NCI-H774 (cell line): ENCODE data around the gene SLC24A3.

ENCODE experiments used
- DNase-seq: peaks from one replicate; lab custom pipeline; 2025; lab: John Stamatoyannopoulos, UW

Gene SLC24A3

DNA sequence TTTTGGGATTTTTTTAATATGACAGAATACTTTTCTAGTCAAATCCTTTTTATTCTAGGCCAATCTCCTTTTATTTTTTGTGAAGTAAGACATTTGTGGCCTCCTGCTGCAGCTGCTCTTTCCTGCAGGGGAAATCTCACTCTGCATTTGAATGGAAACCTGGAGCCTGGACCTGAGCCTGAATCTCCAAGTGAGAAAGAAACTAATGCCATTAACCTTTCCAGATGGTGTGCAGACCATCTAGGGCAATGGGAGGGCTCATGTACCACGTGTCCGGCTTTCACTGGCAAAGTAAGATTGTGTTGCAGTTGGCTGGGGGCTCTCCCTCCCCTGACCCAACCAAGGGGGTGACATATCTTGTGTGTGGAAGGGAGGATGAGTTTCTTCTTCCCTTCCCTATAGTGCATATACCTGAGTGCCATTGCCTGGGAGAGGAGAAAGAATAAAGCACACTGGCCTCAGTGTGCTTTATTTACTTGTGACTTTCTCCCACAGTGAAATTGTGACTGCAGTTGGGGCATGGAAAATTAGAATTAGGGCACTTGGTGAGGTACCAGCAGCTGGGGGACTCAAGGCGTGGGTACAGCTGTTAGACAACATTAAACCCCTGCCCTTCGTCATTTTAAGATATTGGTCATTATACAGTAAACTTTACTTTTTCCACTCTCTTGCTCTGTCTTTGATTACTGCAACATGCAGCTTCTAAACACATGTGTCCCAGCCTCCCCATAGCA is 385.8 kb downstream of the SLC24A3 start:
- no peak for DNase-seq

DNA sequence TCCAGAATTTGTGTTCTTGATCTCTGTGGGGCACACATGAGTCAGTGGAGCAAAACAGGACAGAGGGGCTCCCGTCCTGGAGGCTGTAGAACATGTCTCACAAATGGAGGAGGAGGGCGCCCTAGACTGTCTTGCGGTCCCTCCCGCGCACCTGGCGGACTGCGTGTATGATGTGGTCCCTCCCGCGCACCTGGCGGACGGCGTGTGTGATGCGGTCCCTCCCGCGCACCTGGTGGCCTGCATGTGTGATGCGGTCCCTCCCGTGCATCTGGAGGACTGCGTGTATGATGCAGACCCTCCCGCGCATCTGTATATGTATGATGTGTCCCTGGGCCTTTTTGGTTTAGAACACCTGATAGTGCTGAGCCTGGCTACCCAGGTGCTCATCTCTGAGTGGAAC is 386.8 kb downstream of the SLC24A3 start:
- DNase-seq = no peak

DNA sequence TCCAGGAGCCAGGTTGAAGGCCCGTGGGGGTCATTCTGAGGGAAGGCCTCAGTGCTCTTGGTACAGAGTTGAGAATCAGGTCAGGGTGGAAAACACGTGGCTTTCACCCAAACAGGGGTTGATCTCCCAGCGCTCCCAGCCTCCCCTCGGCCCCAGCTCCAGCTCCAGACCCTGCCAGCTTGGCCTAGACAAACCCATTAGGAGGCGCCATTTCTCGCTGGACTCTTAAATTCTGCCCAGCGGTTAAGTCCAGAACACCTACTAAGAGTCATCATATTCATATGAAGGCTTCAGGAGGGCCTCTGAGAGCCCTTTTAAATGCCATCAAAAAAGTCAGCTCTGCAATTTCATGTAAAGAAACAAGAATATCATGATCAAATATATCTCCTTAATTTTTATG is 387.6 kb downstream of the SLC24A3 start:
- DNase-seq = no peak

DNA sequence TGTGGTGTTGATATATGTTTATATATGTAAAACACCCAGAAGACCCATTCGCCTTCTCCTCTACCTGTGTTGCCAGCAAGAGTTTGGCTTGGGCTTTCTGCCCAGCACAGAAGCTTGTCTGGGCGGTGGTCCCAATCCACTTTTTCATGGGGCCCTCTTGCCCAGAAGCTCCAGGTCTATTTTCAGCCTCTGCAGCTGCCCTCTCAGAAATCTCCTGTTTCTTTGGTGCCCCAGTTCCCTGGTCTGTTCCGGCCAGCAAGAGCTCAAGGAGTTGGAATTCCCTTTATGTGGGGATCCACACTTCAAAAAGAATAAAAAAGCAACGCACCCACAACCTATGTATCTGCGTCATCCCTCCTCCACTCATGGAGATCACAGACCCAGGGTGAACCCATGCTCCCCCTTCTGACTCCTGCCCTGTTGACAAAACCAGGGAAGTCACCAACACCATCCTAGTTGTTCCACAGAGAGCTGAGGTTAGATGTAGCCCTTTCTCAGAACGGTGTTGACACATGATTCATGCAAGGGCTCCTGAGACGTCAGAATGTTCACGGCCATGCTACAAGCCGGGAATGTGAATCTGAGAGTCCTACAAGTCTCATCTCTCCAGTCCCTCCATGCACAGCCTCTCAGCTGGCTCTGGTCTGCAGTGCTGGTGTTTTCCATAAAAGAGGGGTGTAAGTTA is 388.8 kb downstream of the SLC24A3 start:
- no peak for DNase-seq

DNA sequence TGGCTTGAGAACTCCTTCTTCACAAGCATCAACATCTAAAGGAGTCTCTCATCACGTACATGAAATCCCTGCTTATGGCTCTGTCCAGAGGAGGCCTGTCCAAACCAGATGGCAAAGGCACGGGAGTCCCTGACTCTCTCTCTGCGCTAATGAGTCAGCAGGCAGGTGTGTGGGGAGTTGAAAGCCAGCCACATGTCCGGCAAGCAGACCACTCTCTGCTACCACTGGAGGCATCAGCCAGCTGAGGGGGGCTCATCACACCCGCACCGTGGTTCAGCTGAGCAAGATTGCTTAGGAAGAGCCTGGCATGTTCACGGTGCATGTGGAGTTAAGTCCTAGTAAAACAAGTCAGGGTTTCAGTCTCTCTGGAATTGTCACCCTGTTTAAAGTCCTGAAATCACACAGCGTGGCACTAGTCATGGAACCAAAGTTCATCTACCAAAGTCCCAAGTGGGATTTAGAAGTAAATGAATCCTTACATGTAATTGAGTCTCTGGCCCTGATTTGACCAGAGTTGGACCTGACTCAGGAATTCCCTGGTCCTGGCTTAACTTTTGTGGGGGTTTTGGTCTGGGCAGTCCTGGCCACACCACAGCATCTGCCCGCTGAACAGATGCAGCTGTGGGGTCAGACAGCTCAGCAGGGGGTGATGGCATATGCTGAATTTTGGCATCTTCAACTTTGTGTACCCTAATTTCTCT is 390.4 kb downstream of the SLC24A3 start:
- no peak for DNase-seq

DNA sequence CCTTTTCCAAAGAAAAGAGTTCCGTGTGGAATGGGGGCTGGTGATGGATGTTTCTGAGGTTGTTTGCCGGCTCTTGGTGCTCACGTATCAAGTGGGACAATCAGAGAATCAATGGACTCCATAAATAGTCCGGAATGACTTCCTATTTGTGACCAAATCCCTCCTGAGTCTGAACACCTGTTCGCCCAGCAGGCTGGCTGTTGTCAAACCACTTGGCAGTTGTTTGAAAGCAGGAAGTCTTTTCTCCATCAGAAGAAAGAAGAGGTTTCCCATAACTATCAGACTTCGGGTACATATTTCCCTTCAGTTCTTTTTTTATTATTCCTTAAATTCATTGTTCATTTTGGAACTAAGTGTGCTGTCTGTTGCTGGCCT is 390.9 kb downstream of the SLC24A3 start:
- DNase-seq = peak; percentile 29

DNA sequence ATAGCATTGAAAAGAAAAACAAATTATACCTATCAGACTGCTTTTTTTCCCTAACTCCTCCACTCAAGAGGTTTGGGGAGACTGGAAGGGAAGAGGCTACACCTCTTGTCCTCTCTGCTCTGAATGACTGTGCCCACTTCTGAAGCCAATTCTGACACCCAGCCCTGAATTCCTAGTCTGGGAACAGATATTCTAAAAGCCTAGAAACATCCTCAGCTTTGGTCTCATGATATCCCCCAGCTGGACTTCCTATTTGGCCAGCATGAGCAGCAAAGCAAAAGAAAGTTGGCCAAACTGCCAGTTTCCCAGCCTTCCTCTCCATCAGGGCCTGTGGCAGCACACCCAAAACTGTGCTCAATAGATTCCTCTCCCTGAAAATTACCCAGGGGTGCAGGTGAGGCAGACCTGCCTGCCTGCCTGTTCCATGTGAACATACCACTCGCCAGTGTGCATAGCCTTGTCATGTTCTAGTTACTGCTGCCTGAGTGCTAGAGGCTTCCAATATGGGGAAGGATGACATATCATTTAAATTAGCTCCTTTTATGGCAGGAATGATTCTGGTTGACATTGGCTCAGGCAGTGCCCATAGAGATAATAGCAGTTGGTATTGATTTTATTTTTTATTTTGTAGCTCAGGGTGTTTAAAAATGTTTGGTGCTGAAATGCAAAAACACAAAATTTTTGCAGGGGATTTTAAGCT is 393.5 kb downstream of the SLC24A3 start:
- DNase-seq = no peak

DNA sequence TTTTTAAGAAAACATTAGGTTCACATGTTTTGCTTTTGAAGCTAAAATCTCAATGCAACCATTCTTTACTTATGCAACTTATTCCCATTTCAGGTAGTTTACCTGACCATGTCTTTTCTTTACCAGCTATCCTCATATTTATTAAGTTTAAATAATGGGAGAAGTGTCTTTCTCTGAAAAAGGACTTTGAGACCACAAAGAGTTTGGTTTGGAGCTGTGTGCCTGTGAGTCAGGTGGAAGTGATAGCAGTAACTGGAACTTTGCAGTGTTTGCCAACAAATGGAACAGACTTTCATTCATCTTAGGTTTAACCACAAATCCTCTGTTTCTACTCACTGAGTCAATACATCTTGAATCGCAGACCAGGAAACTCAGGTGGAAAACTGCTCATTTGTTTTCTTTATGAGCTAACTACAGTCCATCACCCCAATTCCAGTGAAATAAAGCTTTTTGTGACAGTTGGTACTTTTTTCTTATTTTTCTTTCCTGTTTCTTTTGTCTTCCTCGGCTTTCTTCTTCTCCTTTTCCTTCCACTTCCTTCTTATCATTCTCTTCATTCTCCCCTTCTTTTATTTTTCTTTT is 397.3 kb downstream of the SLC24A3 start:
- DNase-seq = no peak

DNA sequence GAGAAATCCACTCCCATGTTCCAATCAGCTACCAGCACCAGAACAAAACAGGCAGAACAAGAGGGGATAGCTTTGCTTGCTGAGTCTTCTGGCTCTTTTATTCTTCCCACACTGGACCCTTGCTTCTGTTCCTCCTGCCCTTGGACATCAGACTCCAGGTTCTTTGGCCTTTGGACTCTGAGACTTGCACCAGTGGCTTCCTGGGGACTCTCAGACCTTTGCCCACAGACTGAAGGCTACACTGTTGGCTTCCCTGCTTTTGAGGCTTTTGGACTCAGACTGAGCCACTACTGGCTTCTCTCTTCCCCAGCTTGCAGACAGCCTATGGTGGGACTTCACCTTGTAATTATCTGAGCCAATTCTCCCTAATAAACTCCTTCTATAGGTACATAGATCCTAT is 403.2 kb downstream of the SLC24A3 start:
- no peak for DNase-seq

DNA sequence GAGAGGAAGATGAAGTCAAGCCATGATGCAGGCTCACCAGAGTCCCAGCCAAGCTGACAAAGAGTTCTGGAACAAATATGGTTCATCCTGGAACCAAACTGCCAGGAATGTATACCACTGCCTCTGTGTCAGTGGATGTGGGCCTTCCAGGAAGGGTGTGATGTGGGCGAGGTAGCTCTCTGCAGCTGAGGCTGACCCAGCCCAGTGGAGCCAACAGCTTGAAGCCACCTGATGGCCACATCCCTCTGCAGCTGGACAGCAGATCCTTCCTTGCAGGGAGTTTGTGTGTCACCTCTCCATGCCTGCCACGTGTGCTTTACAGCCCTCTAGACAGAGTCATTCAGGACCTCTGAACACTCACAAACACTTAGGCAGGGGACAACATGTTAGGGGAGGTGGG is 403.6 kb downstream of the SLC24A3 start:
- DNase-seq = no peak

DNA sequence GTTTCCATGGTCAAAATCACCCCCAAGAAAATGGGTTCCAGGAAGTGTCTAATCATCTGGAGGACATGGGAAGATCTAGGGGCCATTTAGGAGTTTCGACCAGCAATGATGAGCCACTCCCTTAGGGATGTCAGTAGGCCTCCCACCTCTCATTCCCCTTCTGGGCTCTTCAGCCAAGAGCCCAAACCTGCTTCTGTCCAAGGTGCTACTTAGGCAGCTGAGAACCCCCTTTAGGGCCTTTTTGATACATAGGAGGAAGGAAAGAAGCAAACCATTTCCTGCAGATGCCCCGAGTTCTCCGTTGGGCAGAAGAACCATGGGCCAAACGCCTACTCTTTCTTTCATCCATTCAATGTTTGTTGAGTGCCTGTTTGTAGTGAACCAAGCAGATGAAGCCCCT is 404.2 kb downstream of the SLC24A3 start:
- DNase-seq = no peak

DNA sequence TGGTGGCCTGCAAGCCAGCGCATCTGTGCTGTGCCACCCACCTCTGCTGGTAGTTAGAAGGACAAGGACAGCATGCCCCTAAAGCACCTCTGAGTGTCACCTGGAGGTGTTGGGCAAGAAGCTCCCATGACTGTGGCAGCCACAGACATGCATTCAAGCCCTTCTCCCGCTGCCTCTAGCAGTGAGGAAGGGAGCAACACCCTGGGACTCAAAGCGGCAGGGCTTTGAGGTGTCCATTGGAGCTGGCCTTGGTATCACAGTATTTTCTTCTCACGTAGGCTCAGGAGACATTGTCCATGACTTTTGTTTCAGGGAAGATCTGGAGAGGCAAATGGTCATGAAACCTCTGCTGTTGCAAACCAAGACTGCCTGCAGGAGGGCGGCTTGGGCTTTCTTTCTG is 404.8 kb downstream of the SLC24A3 start:
- DNase-seq = no peak

DNA sequence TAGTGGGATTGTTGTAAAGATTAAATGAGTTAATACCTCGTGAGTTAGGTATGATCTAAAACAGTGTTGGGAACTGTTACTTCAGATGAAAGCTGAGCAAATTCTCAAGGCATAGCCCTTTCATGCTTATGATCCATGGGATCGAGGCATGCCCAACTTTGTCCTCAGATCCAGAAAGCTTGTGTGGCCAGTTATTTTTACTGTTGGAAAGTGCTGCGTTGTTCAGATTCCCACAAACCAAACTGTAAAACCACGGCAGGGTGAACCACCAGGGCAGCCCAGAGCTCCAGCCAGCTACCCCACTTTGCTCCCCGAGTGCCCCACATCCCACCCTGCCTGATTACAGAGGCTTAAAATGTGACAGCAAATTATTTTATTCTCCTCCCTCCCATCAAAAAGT is 406.3 kb downstream of the SLC24A3 start:
- no peak for DNase-seq

DNA sequence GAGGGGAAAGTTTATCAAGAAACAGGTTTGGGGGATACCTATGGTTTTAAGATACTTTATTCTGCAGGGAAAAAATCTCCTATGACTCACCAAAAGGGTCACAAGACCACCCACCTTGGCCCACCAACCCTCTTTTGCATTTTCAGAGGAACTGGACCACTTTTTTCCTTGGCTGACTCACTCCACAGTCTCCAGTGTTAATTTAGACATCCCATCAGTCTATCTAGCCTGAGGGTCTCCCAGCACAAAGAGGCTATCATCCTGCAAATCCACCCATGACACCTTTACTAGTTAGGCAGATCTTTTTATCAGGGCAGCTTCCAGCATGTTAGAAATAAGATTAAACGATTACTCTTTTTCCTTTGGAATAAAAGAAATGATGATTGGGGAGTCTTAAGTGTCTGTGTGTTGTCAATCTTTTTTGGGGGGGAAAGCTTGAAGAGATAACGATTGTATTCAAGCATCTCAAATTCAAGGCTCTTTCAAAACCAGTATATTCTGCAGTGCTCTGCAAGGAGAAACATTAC is 407.5 kb downstream of the SLC24A3 start:
- DNase-seq = no peak

DNA sequence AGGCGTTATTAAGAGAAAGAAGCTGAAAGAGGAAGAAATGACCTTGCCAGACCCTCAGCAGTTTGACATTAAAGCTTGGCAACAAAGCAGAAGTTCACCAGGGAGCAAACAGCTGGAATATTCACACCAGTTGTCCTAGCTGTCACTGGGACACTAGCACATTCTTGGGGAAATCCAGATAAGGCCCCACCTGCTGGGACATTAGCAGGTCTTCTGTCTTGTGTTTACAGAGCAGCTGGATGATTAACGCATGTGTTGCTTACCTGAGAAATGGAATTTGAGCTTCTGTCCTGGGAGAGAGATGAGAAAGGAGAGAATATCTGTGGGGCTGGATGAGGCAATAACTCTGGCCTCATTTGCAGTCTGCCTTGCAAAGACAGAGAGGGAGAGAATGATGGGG is 408.0 kb downstream of the SLC24A3 start:
- DNase-seq = no peak

DNA sequence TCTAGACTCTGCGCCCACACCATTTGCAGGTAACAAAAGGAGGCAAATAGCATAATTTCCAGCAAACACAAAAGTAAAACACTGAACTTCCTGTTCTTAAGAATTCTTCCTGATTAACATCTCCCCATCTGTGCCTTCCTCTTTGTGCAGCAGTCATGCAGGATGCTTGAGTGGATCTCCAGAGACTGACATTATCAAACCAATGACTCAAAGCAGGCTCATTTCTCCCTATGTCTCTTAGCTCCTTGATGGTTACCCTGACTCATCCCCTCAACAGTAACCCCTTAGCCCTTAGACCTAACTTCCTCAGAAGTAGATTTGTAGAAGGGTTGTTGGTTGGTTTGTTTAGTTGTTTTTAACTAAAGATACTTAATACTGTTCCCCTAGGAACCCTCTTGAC is 408.6 kb downstream of the SLC24A3 start:
- no peak for DNase-seq

DNA sequence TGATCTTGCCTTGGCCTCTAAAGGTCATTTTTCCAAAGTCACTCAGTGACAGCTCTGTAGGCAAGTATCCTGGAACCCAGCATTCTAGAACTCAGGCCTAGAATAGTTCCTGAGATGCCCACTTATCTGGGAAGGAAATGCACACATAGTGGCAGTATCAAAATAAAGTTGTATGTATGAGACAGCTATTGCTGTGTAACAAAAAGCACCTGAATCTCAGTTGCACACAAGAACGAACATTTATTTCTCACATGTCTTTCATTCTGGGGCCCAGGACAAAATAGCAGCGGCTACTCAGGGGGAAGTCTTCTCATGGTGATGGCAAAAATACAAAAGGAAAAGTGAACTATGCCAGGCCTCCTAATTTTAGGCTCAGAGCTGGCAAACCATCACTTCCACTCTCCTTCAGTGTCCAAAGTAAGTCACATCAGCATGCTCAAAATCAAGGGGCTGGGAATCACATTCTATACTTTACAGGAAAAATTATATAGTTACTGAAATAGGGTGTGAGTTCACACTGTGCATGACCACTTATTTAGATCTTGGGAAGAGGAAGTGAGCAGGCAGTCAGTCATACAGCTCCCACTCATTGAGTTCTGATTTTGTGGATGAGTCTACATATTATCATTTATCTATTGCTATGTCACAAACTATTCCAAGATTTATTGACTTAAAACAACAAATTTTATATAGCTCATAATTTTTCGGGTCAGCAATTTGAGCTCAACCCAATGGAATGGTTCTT is 412.0 kb downstream of the SLC24A3 start:
- DNase-seq = no peak

DNA sequence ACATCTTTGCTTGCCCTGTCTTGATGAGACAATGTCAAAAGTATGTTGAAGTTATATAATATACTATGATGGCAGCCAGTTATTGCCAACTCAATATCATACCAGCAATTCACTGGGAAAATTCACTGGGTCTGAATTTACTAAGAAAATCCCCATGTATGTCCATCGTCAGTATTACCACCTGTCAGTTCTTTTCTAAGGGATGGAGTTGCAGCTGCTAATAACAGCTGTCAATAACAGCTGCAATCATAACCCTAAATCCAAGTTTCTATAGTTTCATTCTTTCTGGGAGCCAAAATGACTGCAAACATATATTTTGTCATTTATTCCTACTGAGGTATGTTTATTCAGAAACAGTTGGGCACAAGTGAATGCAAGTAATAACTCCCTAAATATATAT is 413.0 kb downstream of the SLC24A3 start:
- DNase-seq = no peak

DNA sequence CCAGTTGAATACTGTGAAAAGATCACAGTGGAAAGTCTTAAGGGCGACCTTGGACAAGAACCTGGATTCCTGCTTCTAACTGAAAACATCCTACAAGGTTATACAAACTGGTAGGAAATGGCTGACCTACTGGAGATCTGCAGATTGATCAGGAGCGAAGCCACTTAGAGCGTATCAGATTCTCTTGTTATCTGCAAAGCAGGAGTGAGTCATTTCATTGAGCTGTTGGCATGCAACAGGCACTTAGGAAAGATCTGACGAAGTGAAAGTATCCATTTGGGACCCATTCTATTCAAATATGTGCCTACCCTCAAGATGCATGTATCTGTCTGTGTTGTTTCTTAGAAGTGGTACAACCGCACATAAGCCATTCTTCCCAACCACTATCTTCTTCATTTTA is 414.5 kb downstream of the SLC24A3 start:
- no peak for DNase-seq

DNA sequence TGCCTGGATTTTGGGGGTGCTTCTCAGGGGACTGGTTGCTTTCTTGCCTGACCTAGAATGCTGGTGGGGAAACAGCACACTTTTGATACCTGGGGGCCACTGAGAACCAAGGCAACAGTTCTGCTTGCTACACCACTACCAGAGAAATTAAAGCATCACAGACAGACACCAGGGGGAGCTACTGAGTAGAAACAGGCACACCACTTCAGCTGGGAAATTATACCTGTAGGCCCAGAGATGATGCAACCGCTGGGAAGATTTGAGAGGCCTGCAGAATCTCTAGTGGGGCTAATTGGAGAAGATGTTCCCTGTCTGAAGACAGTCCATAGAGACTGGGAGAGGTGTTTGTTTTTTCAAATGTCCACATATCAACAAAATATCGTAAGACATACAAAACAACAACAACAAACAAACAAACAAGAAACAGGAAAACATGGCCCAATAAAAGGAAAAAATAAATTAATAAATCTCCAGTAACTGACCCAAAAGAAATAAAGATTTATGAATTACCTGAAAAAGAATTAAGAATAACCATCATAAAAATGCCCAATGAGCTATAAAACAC is 416.2 kb downstream of the SLC24A3 start:
- DNase-seq = peak; percentile 48

DNA sequence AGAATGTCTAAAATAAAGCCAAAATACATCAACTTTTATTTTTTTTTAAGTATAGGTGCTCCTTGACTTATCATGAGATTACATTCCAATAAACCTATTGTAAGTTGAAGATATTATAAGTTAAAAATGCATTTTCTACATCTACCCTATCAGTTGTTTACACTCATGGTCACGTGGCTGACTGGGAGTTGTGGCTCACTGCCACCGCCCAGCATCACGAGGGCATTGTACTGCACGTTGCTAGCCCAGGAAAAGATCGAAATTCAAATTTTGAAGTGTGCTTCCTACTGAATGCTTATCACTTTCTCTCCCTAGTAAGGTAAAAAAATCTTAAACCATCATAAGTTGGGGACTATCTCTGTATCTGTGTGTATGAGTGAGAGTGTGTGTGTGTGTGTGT is 419.0 kb downstream of the SLC24A3 start:
- DNase-seq = no peak
